ENCODE data around the gene PLA1A.

DNA sequence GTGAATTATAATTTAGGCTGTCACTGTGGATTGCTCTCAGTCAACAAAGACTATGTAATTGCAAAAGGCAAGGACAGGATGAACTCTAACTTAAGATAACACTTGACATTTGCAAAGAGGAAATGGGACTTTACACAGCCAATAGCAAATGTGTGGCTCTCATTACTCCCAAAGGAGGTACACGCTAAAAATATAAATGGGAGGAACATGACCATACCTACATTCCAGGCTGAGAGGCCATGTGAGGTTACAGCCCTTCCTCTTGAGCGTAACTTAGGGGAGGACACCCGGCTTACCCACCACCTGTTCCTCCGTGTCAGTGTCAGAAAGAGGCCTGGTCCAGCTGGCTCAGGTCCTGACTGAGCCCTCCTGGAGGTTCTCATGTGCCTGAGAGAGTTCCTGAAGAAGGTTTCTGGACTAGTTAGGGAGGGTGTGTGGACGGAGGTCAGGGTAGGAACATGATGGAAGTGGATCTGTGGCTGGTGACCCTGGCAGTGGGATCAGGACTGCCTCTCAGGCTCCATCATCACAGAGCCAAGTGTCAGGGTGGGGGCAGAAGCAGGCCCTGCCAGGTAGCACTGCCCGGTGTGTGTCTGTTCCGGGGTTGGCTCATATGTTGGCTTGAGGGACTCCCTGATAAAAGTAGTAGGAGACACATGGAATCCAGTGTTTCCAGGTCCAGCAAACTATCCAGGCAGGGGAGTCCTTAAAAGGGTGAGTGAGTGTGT lies 54.8 kb downstream of the PLA1A start:
- TF ChIP-seq POLR2A (IDR thresholded peaks at IDR 0.05; ENCODE audit: low read depth, low read length), result no peak
- TF ChIP-seq POLR2AphosphoS5 (IDR thresholded peaks at IDR 0.05; ENCODE audit: low read depth, low read length), result no peak

Data from GM12892 (cell line).